ENCODE data around the gene IL1RAP. TPM values are rescaled to one million over a fixed set of nuclear protein-coding genes. Genes with fewer than 3 reads are reported as not detected.

Gene IL1RAP
- polyA plus RNA-seq, 4 donors, result 0.45 to 11.2 (median 1.1) TPM

- no peak overlapping the region for H3K4me3 ChIP-seq (ENCODE audit: low read depth in 1 of 3, low read length in 3 of 3)
- FAIRE-seq (no peak), DNase-seq (no peak)
- H3K27ac ChIP-seq (ENCODE audit: low read depth in 1 of 3, low read length in 2 of 3), result no peak overlapping the region
- no peaks in the 10 kb centered on the region for H3K36me3 ChIP-seq (ENCODE audit: control insufficient read depth in 3 of 3, insufficient read depth in 2 of 3, low read depth in 1 of 3, low read length in 3 of 3)
- H3K27me3 ChIP-seq (ENCODE audit: control insufficient read depth in 3 of 3, insufficient read depth in 3 of 3, low read length in 3 of 3), result no peaks in the 10 kb centered on the region
- no peaks in the 10 kb centered on the region for H3K4me1 ChIP-seq (ENCODE audit: control insufficient read depth in 3 of 3, insufficient read depth in 2 of 3, low read depth in 1 of 3, low read length in 2 of 3)
- no peaks in the 10 kb centered on the region for H3K9me3 ChIP-seq (ENCODE audit: control insufficient read depth in 2 of 2, insufficient read depth in 1 of 2, low read depth in 1 of 2, low read length in 1 of 2)
- 46 to 61% (median 57%) methylated on average over 3 of the region's 3 CpGs for WGBS, 3 donors
Observed at GRCh38 chr3:190706582-190706981, 192.7 kb downstream of the IL1RAP start.

Other genes with a start within 250 kb of the IL1RAP start
- gene CLDN1, start 191.6 kb upstream of the IL1RAP start, polyA plus RNA-seq, result 10 to 100 TPM in 1 of 4 donors, 1 to 10 TPM in 1, under 1 TPM in 1, not detected in 1; 0.45 to 16.0 (median 1.3) TPM
- gene CLDN16, start 125.9 kb upstream of the IL1RAP start, polyA plus RNA-seq, result under 1 TPM in 1 of 4 donors, not detected in 3; 0.30 TPM
- 1 to 10 TPM in 1 of 4 donors, not detected in 3; 1.6 TPM for gene TMEM207, start 64.2 kb upstream of the IL1RAP start, polyA plus RNA-seq

Measured in small intestine (tissue), 7 donors.